GM23248 (cell line): Measurements from ENCODE around the gene GRAMD1B.

Source experiments
- EZH2 ChIP-seq: fragments of 200-600 bp; sonication (generic); IDR thresholded peaks from 2 replicates; pipeline ENCODE4 v1.6.1; 2018; ENCODE audit warnings: antibody characterized with exemption, mild to moderate bottlenecking; ENCODE audit not compliant: insufficient read depth, poor library complexity, severe bottlenecking
- EZH2phosphoT487 ChIP-seq: fragments of 200-600 bp; sonication (generic); IDR thresholded peaks from 2 replicates; pipeline ENCODE4 v1.6.1; 2018; ENCODE audit warnings: antibody characterized with exemption, moderate library complexity, mild to moderate bottlenecking, low read depth; ENCODE audit not compliant: insufficient read depth

DNA sequence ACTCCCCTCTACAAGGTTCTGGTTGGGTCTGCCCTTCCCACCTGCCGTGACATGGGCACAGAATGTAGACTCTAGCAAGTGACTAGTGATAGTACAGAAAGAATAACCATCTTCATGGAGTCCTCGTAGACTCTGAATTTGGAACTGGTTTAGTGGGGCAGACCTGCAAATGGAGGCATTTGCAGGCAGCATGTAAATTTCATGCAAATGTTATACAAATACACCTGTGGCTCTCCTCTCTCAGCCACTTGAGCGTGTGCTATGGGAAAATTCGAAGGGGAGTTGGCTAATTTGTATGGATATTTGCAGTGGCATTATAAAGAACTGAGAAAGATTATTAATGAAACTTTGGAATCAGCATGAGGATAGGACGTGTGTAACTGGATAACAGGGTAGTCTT lies 139.3 kb downstream of the GRAMD1B start:
- TF ChIP-seq EZH2phosphoT487 (no peak), EZH2 (no peak)
